HEK293 (cell line): Measurements from ENCODE around the gene RIBC2.

ENCODE experiments used
- CTCF ChIP-seq: fragments of 450-650 bp; formaldehyde crosslinking; IDR thresholded peaks from 2 replicates; pipeline ENCODE4 v1.5.1; 2016; ENCODE audit warnings: missing biosample characterization, missing genetic modification characterization
- GLI4 ChIP-seq: fragments of 450-650 bp; formaldehyde crosslinking; IDR thresholded peaks from 2 replicates; pipeline ENCODE4 v1.5.1; 2016; ENCODE audit warnings: missing biosample characterization, missing genetic modification characterization
- REST ChIP-seq: fragments of 450-650 bp; formaldehyde crosslinking; IDR thresholded peaks from 2 replicates; pipeline ENCODE4 v1.5.1; 2016; ENCODE audit warnings: missing biosample characterization, missing genetic modification characterization
- SALL2 ChIP-seq: fragments of 450-650 bp; formaldehyde crosslinking; IDR thresholded peaks from 2 replicates; pipeline ENCODE4 v1.5.0; 2017; ENCODE audit warnings: missing biosample characterization, mild to moderate bottlenecking, missing genetic modification characterization, borderline replicate concordance
- YY1 ChIP-seq: fragments of 450-650 bp; formaldehyde crosslinking; IDR thresholded peaks from 2 replicates; pipeline ENCODE4 v1.5.1; 2018; ENCODE audit warnings: missing biosample characterization, missing genetic modification characterization
- ZNF426 ChIP-seq: fragments of 450-650 bp; formaldehyde crosslinking; IDR thresholded peaks from 2 replicates; pipeline ENCODE4 v1.5.1; 2017; ENCODE audit warnings: missing biosample characterization, missing genetic modification characterization, mild to moderate bottlenecking, inconsistent platforms, moderate library complexity
- ZNF513 ChIP-seq: fragments of 450-650 bp; IDR thresholded peaks from 2 replicates; pipeline ENCODE4 v1.5.1; 2018; ENCODE audit warnings: missing biosample characterization, missing genetic modification characterization

GRCh38 chr22:45423524-45423923 lies 10.0 kb downstream of the RIBC2 start:
- TF ChIP-seq ZNF426 (tag by site-specific recombination) = no peak
- TF ChIP-seq CTCF (tag by site-specific recombination) = no peak
- TF ChIP-seq GLI4 (tag by site-specific recombination) = no peak
- no peak for TF ChIP-seq SALL2 (tag by site-specific recombination)
- TF ChIP-seq ZNF513 (tag by site-specific recombination) = no peak
- no peak for TF ChIP-seq REST (tag by site-specific recombination)
- TF ChIP-seq YY1 (tag by site-specific recombination) = no peak
